Body of pancreas (tissue), 4 donors: Measurements from ENCODE around the gene CLSTN2.

Experiments used
- CTCF ChIP-seq, 7 experiments: fragments of 450-650 bp in 4 of 7; fragments of 200-600 bp in 3 of 7; sonication (generic) in 3 of 7; IDR thresholded peaks; one replicate each; pipeline ENCODE4 v1.5.1; 2016 to 2019; ENCODE audit warnings: antibody characterized with exemption in 7 of 7
- POLR2A ChIP-seq, 3 donors: fragments of 450-650 bp; IDR thresholded peaks; one replicate each; pipeline ENCODE4 v1.6.1; 2016; ENCODE audit warnings: antibody characterized with exemption in 3 of 3, mild to moderate bottlenecking in 2 of 3

GRCh38 chr3:139937674-139938279 lies 2.8 kb downstream of the CLSTN2 start:
- TF ChIP-seq CTCF (IDR thresholded peaks at IDR 0.05) (peak; percentile 54 to 81 (median 66)), POLR2A (IDR thresholded peaks at IDR 0.05) (no peak)
